Mesenchymal stem cell (in vitro differentiated cells and primary cell): Measurements from ENCODE around the gene LSM14A.
A peak's percentile ranks its signal among the peaks of the same experiment; 100 is the strongest.
"Not testable (repeated sequence)": the region's sequence is repeated elsewhere in the genome, so short reads cannot be mapped to it uniquely, and the experiment has no call there.

Experiments
- DNase-seq: peaks from one replicate; pipeline ENCODE4 v3.0.0-alpha.2; 2013
- H2AFZ ChIP-seq: one replicate; pipeline ENCODE4 v1.6.1; 2013; ENCODE audit warnings: low read depth, mild to moderate bottlenecking, control low read depth, inconsistent platforms, low read length, moderate library complexity
- H2AK5ac ChIP-seq: 2 replicates; pipeline ENCODE4 v1.6.1; 2013; ENCODE audit warnings: low read length, moderate library complexity, mild to moderate bottlenecking, inconsistent platforms; ENCODE audit not compliant: severe bottlenecking
- H2BK120ac ChIP-seq: one replicate; pipeline ENCODE4 v1.6.1; 2013; ENCODE audit warnings: low read depth, mild to moderate bottlenecking, inconsistent platforms, low read length, moderate library complexity
- H2BK12ac ChIP-seq, 2 experiments: one replicate each; pipeline ENCODE4 v1.6.1; 2013; ENCODE audit warnings: inconsistent platforms in 2 of 2, low read length in 2 of 2, mild to moderate bottlenecking in 2 of 2, moderate library complexity in 2 of 2, control low read depth in 1 of 2
- H2BK15ac ChIP-seq: one replicate; pipeline ENCODE4 v1.6.1; 2013; ENCODE audit warnings: mild to moderate bottlenecking, low read depth, inconsistent platforms; ENCODE audit not compliant: poor library complexity, severe bottlenecking
- H2BK5ac ChIP-seq: 2 replicates; pipeline ENCODE4 v1.6.1; 2013; ENCODE audit warnings: low read depth, mild to moderate bottlenecking, low read length, control low read depth, inconsistent platforms; ENCODE audit not compliant: poor library complexity, severe bottlenecking
- H3K14ac ChIP-seq, 2 experiments: one replicate each; pipeline ENCODE4 v1.6.1; 2013; ENCODE audit warnings: inconsistent platforms in 2 of 2, low read length in 2 of 2, control low read depth in 1 of 2, mild to moderate bottlenecking in 1 of 2, moderate library complexity in 1 of 2
- H3K18ac ChIP-seq, 2 experiments: one replicate each; pipeline ENCODE4 v1.6.1; 2013; ENCODE audit warnings: inconsistent platforms in 2 of 2, low read length in 2 of 2, control low read depth in 1 of 2, low read depth in 1 of 2, mild to moderate bottlenecking in 1 of 2
- H3K23ac ChIP-seq, 2 experiments: one replicate each; pipeline ENCODE4 v1.6.1; 2013; ENCODE audit warnings: inconsistent platforms in 2 of 2, low read length in 2 of 2, mild to moderate bottlenecking in 2 of 2, moderate library complexity in 2 of 2, control low read depth in 1 of 2
- H3K27ac ChIP-seq: 2 replicates; pipeline ENCODE4 v1.5.1; 2013; ENCODE audit warnings: mild to moderate bottlenecking, moderate library complexity, low read length, control low read depth, inconsistent platforms; ENCODE audit not compliant: poor library complexity, severe bottlenecking
- H3K27me3 ChIP-seq, 2 experiments: 2 replicates each; pipeline versions ENCODE4 v1.6.1 to v1.7.0; 2013; ENCODE audit warnings: low read length in 2 of 2, mild to moderate bottlenecking in 2 of 2, moderate library complexity in 2 of 2, control low read depth in 1 of 2, inconsistent platforms in 1 of 2; ENCODE audit not compliant: control insufficient read depth in 1 of 2, insufficient read depth in 1 of 2
- H3K36me3 ChIP-seq, 2 experiments: 2 replicates each; pipeline versions ENCODE4 v1.6.1 to v1.7.0; 2013; ENCODE audit warnings: low read length in 2 of 2, control low read depth in 1 of 2, inconsistent platforms in 1 of 2, low read depth in 1 of 2, mild to moderate bottlenecking in 1 of 2; ENCODE audit not compliant: insufficient read depth in 2 of 2, control insufficient read depth in 1 of 2
- H3K4ac ChIP-seq, 2 experiments: one replicate each; pipeline ENCODE4 v1.6.1; 2013; ENCODE audit warnings: inconsistent platforms in 2 of 2, low read length in 2 of 2, mild to moderate bottlenecking in 2 of 2, moderate library complexity in 2 of 2, control low read depth in 1 of 2, low read depth in 1 of 2
- H3K4me1 ChIP-seq: 2 replicates; pipeline ENCODE4 v1.6.1; 2013; ENCODE audit warnings: low read depth, low read length, control low read depth; ENCODE audit not compliant: control insufficient read depth, insufficient read depth
- H3K4me2 ChIP-seq: 2 replicates; pipeline ENCODE4 v1.6.1; 2013; ENCODE audit warnings: low read length, mild to moderate bottlenecking, inconsistent platforms; ENCODE audit not compliant: poor library complexity, severe bottlenecking
- H3K4me3 ChIP-seq, 2 experiments: 2 replicates each; pipeline versions ENCODE4 v1.5.1 to v1.7.0; 2013; ENCODE audit warnings: low read length in 2 of 2, mild to moderate bottlenecking in 2 of 2, control low read depth in 1 of 2, low read depth in 1 of 2; ENCODE audit not compliant: insufficient read depth in 1 of 2
- H3K79me1 ChIP-seq: replicated peaks from 2 replicates; pipeline ENCODE4 v1.6.1; 2013; ENCODE audit warnings: mild to moderate bottlenecking, control low read depth, low read length, inconsistent platforms; ENCODE audit not compliant: poor library complexity, severe bottlenecking
- H3K9ac ChIP-seq: 2 replicates; pipeline ENCODE4 v1.7.0; 2013; ENCODE audit warnings: mild to moderate bottlenecking, low read length, moderate library complexity
- H3K9me3 ChIP-seq: 2 replicates; pipeline ENCODE4 v1.7.0; 2013; ENCODE audit warnings: mild to moderate bottlenecking, low read length; ENCODE audit not compliant: control insufficient read depth
- H4K8ac ChIP-seq: one replicate; pipeline ENCODE4 v1.6.1; 2013; ENCODE audit warnings: inconsistent platforms, mild to moderate bottlenecking, low read length, moderate library complexity
- H4K91ac ChIP-seq: one replicate; pipeline ENCODE4 v1.6.1; 2013; ENCODE audit warnings: mild to moderate bottlenecking, low read length, inconsistent platforms
- WGBS: methylation state at CpG from one replicate; pipeline ENCODE4 v1.1.7; 2013; ENCODE audit warnings: mixed read lengths; 5-methylcytosine and 5-hydroxymethylcytosine counted together

Gene LSM14A

DNA sequence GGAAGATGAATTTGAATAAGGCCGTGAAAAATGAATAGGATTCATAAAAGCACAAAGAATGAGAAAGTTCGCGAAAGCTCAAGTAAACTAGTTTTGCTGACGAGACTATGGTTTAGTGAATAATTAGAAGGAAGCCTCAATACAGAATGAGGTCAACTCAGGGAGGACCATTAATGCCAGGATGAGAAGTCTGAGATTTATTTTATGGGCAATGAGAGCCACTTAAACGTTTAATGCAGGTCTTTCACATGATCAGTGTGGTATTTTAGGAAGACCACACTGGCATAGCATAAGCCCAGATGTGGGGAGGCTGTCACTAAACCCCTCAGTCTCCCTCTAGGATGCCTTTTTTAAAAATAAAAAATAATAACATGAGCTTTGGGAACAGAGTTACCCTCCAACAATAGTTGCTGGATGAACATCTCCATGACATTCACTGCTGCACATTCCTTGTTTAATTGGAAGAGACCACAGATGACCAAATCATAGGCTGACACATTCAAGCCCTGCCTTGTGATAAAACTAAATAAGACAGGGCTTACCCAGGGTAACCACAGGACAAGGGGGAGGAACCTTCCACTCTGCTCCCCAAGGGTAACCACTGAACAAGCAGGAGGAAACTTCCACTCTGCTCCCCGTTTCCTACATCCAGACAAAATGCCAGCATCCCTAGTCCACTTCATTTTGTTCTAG, 43.6 kb upstream of the LSM14A start:
- H3K27me3 ChIP-seq = no peaks in the 10 kb centered on the region
- no peaks in the 10 kb centered on the region for H3K4me1 ChIP-seq
- no peak overlapping the region for H3K23ac ChIP-seq
- no peak overlapping the region for H2BK12ac ChIP-seq
- no peak overlapping the region for H3K27ac ChIP-seq
- no peak overlapping the region for H4K8ac ChIP-seq
- no peak overlapping the region for H2BK120ac ChIP-seq
- no peak overlapping the region for H4K91ac ChIP-seq
- H3K18ac ChIP-seq = no peak overlapping the region
- no peaks in the 10 kb centered on the region for H3K79me1 ChIP-seq
- H3K9me3 ChIP-seq = no peaks in the 10 kb centered on the region
- no peak overlapping the region for H3K4me3 ChIP-seq
- H2BK15ac ChIP-seq = no peak overlapping the region
- no peaks in the 10 kb centered on the region for H3K36me3 ChIP-seq
- peak overlapping the region; percentile 71 for H3K9ac ChIP-seq
- 72% methylated on average over 6 of the region's 6 CpGs for WGBS
- no peak for DNase-seq
- no peak overlapping the region for H2AK5ac ChIP-seq
- H2BK5ac ChIP-seq = no peak overlapping the region
- no peak overlapping the region for H2AFZ ChIP-seq
- no peak overlapping the region for H3K14ac ChIP-seq
- H3K4ac ChIP-seq = no peak overlapping the region
- H3K4me2 ChIP-seq = no peak overlapping the region

DNA sequence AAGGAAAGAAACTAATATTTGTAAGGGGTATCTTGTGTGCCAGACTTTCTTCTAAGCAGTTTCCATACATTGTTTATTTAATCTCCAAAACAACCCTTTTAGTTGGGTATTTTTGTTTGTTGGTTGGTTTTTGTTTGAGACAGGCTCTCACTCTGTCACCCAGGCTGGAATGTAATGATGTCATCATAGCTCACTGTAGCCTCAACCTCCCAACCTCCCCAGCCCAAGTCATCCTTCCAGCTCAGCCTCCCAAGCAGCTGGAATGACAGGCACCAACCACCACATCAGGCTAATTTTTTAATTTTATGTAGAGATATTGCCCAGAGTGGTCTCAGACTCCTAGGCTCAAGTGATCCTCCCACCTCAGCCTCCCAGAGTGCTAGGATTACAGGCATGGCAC, 41.2 kb upstream of the LSM14A start:
- no peak overlapping the region for H3K14ac ChIP-seq
- H3K18ac ChIP-seq = no peak overlapping the region
- H4K91ac ChIP-seq = no peak overlapping the region

DNA sequence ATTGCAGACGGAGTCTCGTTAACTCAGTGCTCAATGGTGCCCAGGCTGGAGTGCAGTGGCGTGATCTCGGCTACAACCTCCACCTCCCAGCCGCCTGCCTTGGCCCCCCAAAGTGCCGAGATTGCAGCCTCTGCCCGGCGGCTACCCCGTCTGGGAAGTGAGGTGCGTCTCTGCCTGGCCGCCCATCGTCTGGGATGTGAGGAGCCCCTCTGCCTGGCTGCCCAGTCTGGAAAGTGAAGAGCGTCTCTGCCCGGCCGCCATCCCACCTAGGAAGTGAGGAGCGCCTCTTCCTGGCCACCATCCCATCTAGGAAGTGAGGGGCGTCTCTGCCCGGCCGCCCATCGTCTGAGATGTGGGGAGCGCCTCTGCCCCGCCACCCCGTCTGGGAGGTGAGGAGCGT, 40.2 kb upstream of the LSM14A start:
- H3K14ac ChIP-seq, H3K9ac ChIP-seq, H2BK15ac ChIP-seq, H3K9me3 ChIP-seq, H3K36me3 ChIP-seq, H2BK12ac ChIP-seq, H3K4ac ChIP-seq, H3K23ac ChIP-seq, H3K4me3 ChIP-seq, H3K79me1 ChIP-seq, H3K27ac ChIP-seq, H2BK5ac ChIP-seq, H4K8ac ChIP-seq, H2AFZ ChIP-seq, DNase-seq, H2AK5ac ChIP-seq, H3K4me1 ChIP-seq, H3K4me2 ChIP-seq, H3K27me3 ChIP-seq, H4K91ac ChIP-seq, H2BK120ac ChIP-seq, H3K18ac ChIP-seq: not testable (repeated sequence)
- 95% methylated on average over 4 of the region's 24 CpGs for WGBS

More for the DNA sequence above, 41.2 kb upstream of the LSM14A start:
- peaks cover 7% of the 10 kb centered on the region for H3K4me1 ChIP-seq
- no peak overlapping the region for H2BK12ac ChIP-seq
- no peak overlapping the region for H2BK120ac ChIP-seq
- no peak overlapping the region for H3K4me3 ChIP-seq
- no peak overlapping the region for H4K8ac ChIP-seq
- H3K27me3 ChIP-seq = no peaks in the 10 kb centered on the region
- no peak overlapping the region for H2AK5ac ChIP-seq
- no peak overlapping the region for H3K27ac ChIP-seq
- H3K9me3 ChIP-seq = no peaks in the 10 kb centered on the region
- H3K79me1 ChIP-seq = no peaks in the 10 kb centered on the region
- H3K4me2 ChIP-seq = no peak overlapping the region
- H3K23ac ChIP-seq = no peak overlapping the region
- no peaks in the 10 kb centered on the region for H3K36me3 ChIP-seq
- no peak overlapping the region for H2BK15ac ChIP-seq
- DNase-seq = peak; percentile 10
- no peak overlapping the region for H2BK5ac ChIP-seq
- peak overlapping the region; percentile 28 for H3K9ac ChIP-seq
- no peak overlapping the region for H3K4ac ChIP-seq
- H2AFZ ChIP-seq = no peak overlapping the region

DNA sequence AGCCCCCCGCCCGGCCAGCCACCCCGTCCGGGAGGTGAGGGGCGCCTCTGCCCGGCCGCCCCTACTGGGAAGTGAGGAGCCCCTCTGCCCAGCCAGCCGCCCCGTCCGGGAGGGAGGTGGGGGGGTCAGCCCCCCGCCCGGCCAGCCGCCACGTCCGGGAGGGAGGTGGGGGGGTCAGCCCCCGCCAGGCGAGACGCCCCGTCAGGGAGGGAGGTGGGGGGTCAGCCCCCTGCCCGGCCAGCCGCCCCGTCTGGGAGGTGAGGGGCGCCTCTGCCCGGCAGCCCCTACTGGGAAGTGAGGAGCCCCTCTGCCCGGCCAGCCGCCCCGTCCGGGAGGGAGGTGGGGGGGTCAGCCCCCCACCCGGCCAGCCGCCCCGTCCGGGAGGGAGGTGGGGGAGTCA, 39.6 kb upstream of the LSM14A start:
- H3K4me3 ChIP-seq, H4K8ac ChIP-seq, H3K9ac ChIP-seq, DNase-seq, H3K36me3 ChIP-seq, H3K4me2 ChIP-seq, H2BK5ac ChIP-seq, H2BK15ac ChIP-seq, H2BK120ac ChIP-seq, H3K18ac ChIP-seq, H3K14ac ChIP-seq, H4K91ac ChIP-seq, H3K4me1 ChIP-seq, H3K27me3 ChIP-seq, H3K23ac ChIP-seq, H3K27ac ChIP-seq, H3K9me3 ChIP-seq, H2AFZ ChIP-seq, H3K79me1 ChIP-seq, H2AK5ac ChIP-seq, H3K4ac ChIP-seq, H2BK12ac ChIP-seq: not testable (repeated sequence)
- 85% methylated on average over 6 of the region's 32 CpGs for WGBS
